SH-SY5Y (cell line): ENCODE results near the gene ELOVL3.

Source experiments
- GATA2 ChIP-seq: IDR thresholded peaks from 2 replicates; pipeline ENCODE4 v1.6.1; 2011; ENCODE audit warnings: mild to moderate bottlenecking, low read depth, low read length
- GATA3 ChIP-seq: IDR thresholded peaks from 2 replicates; pipeline ENCODE4 v1.6.1; 2011; ENCODE audit warnings: low read depth, mild to moderate bottlenecking, low read length, moderate library complexity

DNA sequence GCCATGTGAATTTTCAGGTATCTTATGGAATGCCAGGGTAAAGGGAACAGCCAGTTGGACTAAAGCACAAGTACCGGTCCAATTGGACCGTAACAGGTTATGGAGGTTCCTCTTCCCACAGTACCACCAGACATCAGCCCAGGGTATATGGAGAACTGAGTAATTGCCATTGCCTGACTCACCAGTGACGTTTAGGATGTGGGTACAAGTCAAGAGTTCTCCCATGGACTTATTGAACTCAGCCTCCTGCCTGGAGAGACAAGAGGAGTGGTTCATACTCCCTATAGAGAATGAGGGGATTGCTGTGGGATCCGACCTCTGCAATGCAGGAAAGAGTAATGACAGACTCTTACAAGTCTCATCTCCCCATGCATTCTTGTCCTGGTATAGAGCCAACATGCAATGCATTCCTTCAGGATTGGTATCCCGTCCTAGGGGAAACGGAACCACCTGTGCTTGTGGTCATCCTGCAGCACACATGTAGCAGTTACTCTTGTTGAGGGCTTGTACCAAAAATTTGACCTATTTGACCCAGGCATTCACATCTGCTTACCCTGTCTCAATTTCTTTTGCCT, 30.7 kb upstream of the ELOVL3 start:
- no peak for TF ChIP-seq GATA2
- no peak for TF ChIP-seq GATA3
